Activated CD4-positive, alpha-beta T cell treated with anti-CD3 and anti-CD28 coated beads, Interleukin-2, amount 50 U/mL, for 16 hours (primary cell): ENCODE measurements around the gene DDX17.
A peak's percentile ranks its signal among the peaks of the same experiment; 100 is the strongest.
"Not testable (repeated sequence)": the region's sequence is repeated elsewhere in the genome, so short reads cannot be mapped to it uniquely, and the experiment has no call there.

ENCODE experiments used
- DNase-seq: peaks from one replicate; pipeline ENCODE4 v3.0.0-alpha.2; 2020

DDX17 gene

GRCh38 chr22:38491707-38492348 lies 14.3 kb downstream of the DDX17 start:
- no peak for DNase-seq

DNA sequence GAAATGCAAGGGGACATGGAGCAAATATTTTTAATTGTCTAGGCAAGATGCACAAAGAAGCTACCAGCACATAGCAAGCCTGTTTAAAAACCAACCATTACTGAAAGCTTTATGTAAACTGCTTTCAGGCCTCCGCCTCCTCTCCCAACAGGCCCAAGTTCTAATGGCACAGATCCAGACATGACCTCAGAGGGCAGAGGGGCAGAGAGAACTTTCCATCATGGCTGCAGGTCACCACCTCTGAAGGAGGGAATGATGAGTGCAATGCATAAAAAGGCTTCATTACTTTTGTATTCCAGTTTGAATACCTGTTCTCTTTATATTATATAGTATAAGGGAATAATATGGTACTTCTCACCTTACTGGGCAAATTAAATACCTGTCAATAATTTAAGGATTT lies 15.2 kb downstream of the DDX17 start:
- no peak for DNase-seq

DNA sequence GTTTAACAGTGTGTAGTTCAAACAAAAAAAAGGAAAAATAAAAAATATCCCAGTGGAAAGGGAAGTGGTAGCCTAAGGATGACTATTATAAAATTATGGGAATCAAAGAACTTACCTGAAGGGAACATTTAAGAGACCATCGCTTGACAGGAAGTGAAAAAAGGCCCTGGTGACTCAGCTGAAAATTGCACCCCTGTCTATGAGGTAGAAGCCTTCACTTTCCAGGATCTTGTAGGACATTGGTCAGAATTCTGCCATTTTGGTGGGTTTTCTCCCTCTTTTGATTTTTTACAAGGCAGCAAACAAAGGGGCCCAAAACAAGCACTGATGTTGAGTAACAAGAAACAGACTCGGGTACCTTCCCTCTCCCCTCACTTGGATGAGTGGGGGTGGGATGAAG lies 15.6 kb downstream of the DDX17 start:
- DNase-seq = no peak

- DNase-seq = no peak
Observed at GRCh38 chr22:38489561-38490145, 16.5 kb downstream of the DDX17 start.

GRCh38 chr22:38489142-38489541 lies 17.0 kb downstream of the DDX17 start:
- no peak for DNase-seq

DNA sequence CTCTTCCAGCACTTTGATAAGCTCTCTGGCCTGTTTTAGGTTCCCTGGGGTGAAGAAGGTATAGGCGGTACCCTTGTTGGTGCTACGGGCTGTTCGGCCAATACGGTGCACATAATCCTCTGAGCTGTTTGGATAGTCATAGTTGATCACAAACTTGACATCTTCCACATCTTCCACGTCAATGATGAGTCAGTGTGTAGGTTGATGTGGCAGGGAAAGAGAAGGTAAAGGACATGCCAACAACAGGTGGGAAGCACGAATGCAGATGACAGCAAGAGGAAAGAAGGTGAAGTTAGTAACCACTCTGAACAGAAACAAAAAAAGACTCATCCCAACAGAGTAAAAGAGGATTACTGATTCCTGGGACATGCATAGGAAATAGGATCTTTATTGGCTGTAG lies 18.2 kb downstream of the DDX17 start:
- no peak for DNase-seq

GRCh38 chr22:38485783-38486182 lies 20.3 kb downstream of the DDX17 start:
- DNase-seq = no peak

DNA sequence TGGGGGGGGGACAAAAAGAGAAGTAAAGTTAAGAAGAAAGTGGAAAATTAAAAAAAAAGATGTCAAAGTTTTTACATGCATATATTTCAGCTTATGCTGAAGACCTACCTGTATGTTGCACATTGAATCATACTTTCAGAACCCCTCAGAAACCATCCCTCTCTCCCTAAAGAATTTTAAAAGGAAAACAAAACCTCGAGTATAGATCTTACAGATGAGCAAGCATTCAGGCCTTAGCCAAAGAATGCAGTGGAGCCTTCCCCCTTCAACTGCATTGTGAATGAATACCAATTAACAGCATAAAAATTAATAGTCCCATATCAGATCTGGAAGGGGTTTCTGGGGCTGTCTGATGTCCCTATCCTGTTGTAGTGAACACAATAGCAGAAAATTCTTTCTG lies 21.9 kb downstream of the DDX17 start:
- no peak for DNase-seq

DNA sequence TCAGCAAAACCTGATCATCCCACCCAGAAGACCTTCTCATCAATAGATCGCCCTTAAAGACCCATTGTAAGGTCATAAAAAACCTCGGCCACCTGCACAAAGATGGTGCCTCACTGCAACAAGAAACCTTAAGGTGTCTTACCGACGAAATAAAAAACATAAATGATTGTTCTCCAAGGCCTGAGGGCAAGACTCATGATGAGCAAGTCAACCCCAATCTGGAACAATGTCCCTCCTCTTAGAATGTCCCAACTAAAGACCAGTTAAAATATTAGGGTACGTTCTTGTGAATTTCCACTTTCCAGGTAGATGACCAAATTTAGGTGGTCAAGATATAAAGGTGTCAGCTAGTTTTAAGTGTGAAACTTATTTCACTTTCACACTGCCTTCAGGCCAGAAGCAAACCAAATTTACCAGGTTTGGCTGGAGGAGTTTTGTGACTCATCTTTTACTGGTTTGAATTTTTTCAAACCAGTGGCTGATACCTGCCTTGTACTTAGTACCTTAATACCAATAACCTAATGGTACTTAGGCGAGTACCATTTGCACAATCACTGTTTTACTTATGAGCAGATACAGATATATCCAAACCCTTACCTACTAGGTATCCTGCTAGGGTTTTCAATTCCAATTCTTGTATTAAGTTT lies 23.3 kb downstream of the DDX17 start:
- no peak for DNase-seq

DNA sequence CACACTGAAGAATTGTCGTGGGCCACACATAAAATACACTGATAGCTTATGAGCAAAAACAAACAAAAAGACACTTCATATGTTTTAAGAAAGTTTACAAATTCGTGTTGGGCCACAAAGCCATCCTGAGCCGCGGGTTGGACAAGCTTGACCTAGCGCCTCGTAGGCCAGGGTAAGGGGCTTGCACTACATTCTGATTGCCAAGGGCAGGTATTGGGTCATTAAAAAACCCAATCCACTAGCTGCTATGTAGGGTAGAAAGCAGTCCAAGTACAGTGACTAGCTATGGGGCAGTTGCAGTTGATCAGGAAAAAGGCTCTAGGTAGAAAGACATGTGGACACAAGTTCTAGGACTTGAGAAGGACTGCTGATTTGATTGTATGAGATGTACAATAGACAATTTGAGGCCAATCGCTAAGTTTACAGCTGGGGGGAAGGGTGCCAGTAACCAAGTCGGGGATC lies 24.2 kb downstream of the DDX17 start:
- no peak for DNase-seq

DNA sequence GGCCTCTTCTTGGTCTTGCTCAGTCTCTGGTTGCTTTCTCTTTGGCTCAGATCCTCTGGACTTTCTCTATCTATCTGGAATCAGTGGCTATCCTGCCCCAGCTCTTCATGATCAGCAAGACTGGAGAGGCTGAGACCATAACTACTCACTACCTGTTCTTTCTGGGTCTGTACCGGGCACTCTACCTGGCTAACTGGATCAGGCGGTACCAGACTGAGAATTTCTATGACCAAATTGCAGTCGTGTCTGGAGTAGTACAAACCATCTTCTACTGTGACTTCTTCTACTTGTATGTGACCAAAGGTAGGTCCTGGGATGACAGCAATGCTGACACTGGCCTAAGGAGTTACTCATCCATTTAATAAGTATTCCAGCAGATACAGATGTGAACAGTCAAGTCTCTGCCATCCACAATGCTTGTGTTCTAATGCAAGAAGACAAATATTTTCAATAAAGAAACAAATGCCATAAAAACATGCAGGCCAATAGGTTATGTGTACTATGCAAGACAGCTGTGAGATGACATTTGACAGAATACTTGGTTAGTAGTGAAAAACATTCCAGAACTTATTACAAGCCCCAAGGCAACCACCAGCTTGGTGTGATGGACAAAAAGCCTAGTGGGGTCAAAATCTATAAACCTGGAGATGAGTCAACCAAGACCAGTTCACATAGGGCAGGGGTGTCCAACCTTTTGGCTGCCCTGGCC lies 24.8 kb downstream of the DDX17 start:
- DNase-seq = no peak

DNA sequence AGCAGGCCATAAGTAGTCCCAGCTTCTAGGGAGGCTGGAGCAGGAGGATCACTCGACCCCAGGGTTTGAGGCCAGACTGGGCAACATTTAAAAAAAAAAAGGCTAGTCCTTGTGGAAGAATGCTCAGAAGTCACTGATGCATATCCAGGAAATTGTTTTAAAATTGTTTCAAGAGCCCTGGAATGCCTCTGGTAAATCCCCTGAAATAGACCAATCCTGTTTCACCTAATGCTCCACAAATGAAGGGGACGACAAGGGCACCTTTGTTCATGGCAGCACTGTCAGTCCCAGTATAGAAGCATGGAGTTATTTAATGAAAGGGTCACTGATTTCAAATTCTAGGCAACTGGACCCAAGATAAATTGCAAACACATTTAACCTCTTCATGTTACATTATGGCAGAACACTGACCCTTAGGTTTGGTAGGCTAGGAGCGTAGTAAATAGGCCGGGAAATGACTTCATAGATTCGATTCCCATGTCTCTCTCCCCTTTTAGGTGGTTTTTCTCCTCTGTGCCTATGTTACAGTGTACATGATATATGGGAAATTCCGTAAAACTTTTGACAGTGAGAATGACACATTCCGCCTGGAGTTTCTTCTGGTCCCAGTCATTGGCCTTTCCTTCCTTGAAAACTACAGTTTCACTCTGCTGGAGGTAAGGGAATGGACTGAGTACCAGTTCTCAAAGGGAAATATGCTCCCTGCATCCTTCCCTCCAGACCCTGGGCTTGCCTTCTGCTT lies 26.8 kb downstream of the DDX17 start:
- DNase-seq = no peak

DNA sequence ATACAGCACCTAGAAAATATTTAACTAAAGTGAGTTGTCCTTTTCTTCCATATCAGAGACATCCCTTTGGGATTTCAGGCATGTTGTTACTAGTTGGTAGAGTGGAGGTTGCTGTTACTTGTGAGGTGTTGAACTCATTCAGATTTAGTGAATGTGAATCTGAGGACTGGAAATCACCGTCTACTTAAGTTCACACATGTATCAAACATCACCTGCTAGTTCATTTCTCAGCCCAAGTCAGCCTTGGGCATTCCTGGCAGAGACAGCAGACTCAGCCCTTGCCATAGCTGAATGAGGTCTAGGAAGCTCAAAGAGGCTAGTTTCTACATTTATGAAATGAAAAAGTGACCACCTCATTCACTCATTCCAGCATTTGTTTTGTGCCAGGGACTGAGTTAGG lies 28.5 kb downstream of the DDX17 start:
- no peak for DNase-seq

- DNase-seq = no peak
Observed at GRCh38 chr22:38474003-38474607, 32.0 kb downstream of the DDX17 start.

- DNase-seq = no peak
Observed at GRCh38 chr22:38471237-38471636, 34.9 kb downstream of the DDX17 start.

- not testable (repeated sequence) for DNase-seq
Observed at GRCh38 chr22:38470179-38470578, 35.9 kb downstream of the DDX17 start.

DNA sequence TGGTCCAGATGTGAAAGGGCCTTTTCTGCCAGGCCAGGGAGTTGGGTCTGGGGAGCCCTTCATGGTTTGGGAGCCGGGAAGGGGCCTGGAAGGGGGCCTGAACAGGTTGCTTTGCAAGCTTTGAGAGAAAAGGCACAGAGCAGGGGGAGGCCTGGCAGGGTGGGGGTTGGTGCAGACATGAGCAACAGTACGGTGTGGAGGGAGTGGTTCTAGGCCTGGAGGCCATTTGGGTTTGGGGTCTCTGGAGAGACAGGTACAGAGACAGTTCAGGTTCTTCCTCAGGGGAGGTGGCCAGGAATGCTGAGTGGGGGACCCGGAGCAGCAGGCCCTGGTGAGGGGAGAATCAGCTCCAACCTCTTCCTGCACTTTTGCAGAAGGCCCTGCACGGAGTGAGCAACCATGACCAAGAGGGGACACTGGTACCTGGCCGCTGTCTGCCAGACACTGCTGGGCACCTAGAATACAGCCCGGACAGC lies 36.8 kb downstream of the DDX17 start:
- no peak for DNase-seq

- DNase-seq = no peak
Observed at GRCh38 chr22:38468443-38469305, 37.4 kb downstream of the DDX17 start.

DNA sequence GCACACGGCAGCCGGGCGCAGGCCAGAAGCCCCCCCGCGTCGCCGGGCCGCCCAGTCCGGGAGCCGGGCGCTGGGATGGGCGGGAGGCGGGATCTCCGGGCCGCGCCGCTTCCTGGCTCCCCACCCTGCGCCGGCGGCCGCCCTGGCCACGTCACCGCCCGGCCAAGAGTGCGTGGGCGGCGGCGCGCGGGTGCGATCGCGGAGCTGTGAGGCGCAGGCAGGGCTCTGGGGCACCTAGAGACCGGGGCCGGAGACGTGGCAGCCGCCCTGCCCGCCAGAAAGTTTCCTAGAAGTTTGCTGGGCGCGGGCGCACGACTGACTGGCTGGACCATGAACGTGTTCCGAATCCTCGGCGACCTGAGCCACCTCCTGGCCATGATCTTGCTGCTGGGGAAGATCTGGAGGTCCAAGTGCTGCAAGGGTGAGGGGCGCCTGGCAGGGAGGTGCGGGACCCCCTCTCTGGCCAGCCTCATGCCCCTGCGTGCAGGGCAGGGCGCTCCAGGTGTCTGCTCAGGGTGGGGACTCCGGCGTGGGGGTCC lies 38.1 kb downstream of the DDX17 start, which contains the start of gene KDELR3:
Gene KDELR3 (plus strand): TSS at position 193 of the 539 bp plus-strand sequence. CDS start 138 bp downstream, at position 331.
- DNase-seq = peak; percentile 55

DNA sequence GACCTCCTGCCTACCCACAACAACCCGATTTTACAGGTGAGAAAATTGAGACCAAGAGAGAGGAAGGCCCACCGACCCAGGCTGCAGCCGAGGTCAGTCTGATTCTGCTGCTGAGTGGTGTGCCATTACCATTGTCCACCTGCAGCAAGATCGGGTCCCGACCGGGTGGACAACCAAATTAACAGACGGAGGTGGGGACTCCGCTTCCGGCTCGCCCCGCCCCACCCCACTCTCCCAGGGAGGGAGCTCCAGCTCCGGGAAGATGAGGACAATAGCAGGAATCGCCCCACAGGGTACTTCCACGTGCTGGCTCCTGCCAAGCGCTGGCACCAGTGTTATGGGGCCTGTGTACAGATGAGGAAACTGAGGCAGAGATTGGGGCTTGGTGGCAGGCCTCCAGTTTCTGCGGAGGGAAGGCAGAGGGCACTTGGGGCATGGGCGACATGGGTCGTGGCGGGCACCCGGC lies 38.6 kb downstream of the DDX17 start:
- no peak for DNase-seq
